Loucy (cell line): ENCODE measurements around the gene BRD2.
A peak's percentile ranks its signal among the peaks of the same experiment; 100 is the strongest.

Experiments
- H2AFZ ChIP-seq: fragments of 200-600 bp; sonication (generic); 2 replicates; pipeline ENCODE4 v1.6.0; 2016; ENCODE audit warnings: antibody characterized with exemption, mild to moderate bottlenecking, low read length, moderate library complexity
- H3F3A ChIP-seq: fragments of 200-600 bp; 2 replicates; pipeline ENCODE4 v1.6.0; 2016; ENCODE audit warnings: antibody characterized with exemption, low read depth, mild to moderate bottlenecking
- H3K27me3 ChIP-seq: fragments of 200-600 bp; sonication (generic); 2 replicates; pipeline ENCODE4 v1.6.1; 2014; ENCODE audit warnings: low read length, mild to moderate bottlenecking; ENCODE audit not compliant: insufficient read depth, poor library complexity, severe bottlenecking
- H3K36me3 ChIP-seq: fragments of 200-600 bp; sonication (generic); 2 replicates; pipeline ENCODE4 v1.6.1; 2016; ENCODE audit warnings: low read length; ENCODE audit not compliant: insufficient read depth
- H3K4me1 ChIP-seq: fragments of 200-600 bp; sonication (generic); 2 replicates; pipeline ENCODE4 v1.5.1; 2014; ENCODE audit warnings: low read length, mild to moderate bottlenecking; ENCODE audit not compliant: insufficient read depth, poor library complexity, severe bottlenecking
- H3K4me2 ChIP-seq: fragments of 200-600 bp; sonication (generic); 2 replicates; pipeline ENCODE4 v1.6.0; 2014; ENCODE audit warnings: antibody characterized with exemption, low read length, low read depth, mild to moderate bottlenecking; ENCODE audit not compliant: poor library complexity, severe bottlenecking
- H3K4me3 ChIP-seq: fragments of 200-600 bp; sonication (generic); 2 replicates; pipeline ENCODE4 v1.5.1; 2014; ENCODE audit warnings: low read length, mild to moderate bottlenecking, mixed read lengths; ENCODE audit not compliant: poor library complexity, severe bottlenecking
- H3K79me2 ChIP-seq: fragments of 200-600 bp; sonication (generic); 2 replicates; pipeline ENCODE4 v1.6.1; 2014; ENCODE audit warnings: low read length; ENCODE audit not compliant: insufficient read depth
- H3K9ac ChIP-seq: fragments of 200-600 bp; sonication (generic); 2 replicates; pipeline ENCODE4 v1.6.0; 2014; ENCODE audit warnings: mild to moderate bottlenecking, low read depth, low read length, moderate library complexity; ENCODE audit not compliant: poor library complexity, severe bottlenecking
- H3K9me2 ChIP-seq: fragments of 200-600 bp; sonication (generic); replicated peaks from 2 replicates; pipeline ENCODE4 v1.6.1; 2016; ENCODE audit warnings: low read depth, low read length, mixed read lengths
- H3K9me3 ChIP-seq: fragments of 200-600 bp; sonication (generic); 2 replicates; pipeline ENCODE4 v1.6.1; 2014; ENCODE audit warnings: mild to moderate bottlenecking, antibody characterized with exemption, low read length, low read depth; ENCODE audit not compliant: insufficient read depth
- H4K20me1 ChIP-seq: fragments of 200-600 bp; sonication (generic); 2 replicates; pipeline ENCODE4 v1.6.0; 2014; ENCODE audit warnings: antibody characterized with exemption, low read length, mild to moderate bottlenecking; ENCODE audit not compliant: insufficient read depth, poor library complexity, severe bottlenecking
- EZH2phosphoT487 ChIP-seq: fragments of 200-600 bp; IDR thresholded peaks from 2 replicates; pipeline ENCODE4 v1.6.1; 2018; ENCODE audit warnings: antibody characterized with exemption, mild to moderate bottlenecking, moderate library complexity, borderline replicate concordance
- TF ChIP-seq, protein P1 (sequence below): fragments of 200-600 bp; sonication (generic); conservative IDR thresholded peaks from 2 replicates; pipeline ENCODE4 v1.5.1; 2014; ENCODE audit warnings: mild to moderate bottlenecking, antibody characterized with exemption, low read length

The BRD2 gene

GRCh38 chr6:32968093-32968866, at the start of gene BRD2:
Gene BRD2 (plus strand): TSS chr6:32968594. CDS start chr6:32972899, 4,305 bp downstream.
- H3F3A ChIP-seq = peaks cover 16% of the 10 kb centered on the region; the same call in 1 of the 2 replicates

DNA sequence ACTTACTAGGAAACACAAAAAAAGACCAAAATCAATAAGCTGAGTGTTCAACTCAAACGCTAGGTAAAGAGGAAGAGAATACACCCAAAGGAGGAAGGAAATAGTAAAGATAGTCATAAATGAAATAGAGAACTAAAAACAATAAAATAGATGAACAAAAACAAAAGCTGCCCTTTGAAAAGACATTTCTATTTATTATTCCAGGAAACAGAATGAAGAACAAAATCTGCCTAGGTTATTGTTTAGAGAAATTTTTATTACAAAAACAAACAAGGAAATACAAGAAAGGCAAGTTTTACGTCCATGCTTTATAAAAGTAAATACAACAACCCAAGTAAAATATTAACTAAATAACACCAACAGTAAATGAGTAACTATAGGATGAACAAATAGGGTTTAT, 47.7 kb upstream of the BRD2 start:
- Histone ChIP-seq H3K9me3 (no peaks in the 10 kb centered on the region), H3K4me3 (no peak overlapping the region), H3F3A (no peaks in the 10 kb centered on the region), H3K4me1 (peaks cover 40% of the 10 kb centered on the region), H3K36me3 (no peaks in the 10 kb centered on the region), H3K79me2 (no peaks in the 10 kb centered on the region), H3K9ac (no peak overlapping the region), H3K4me2 (peak overlapping the region; percentile 38), H2AFZ (peak overlapping the region; percentile 62; the same call in 1 of the 2 replicates), H3K27me3 (no peaks in the 10 kb centered on the region), H3K9me2 (no peaks in the 10 kb centered on the region), H4K20me1 (no peaks in the 10 kb centered on the region)
- TF ChIP-seq, protein P1, sequence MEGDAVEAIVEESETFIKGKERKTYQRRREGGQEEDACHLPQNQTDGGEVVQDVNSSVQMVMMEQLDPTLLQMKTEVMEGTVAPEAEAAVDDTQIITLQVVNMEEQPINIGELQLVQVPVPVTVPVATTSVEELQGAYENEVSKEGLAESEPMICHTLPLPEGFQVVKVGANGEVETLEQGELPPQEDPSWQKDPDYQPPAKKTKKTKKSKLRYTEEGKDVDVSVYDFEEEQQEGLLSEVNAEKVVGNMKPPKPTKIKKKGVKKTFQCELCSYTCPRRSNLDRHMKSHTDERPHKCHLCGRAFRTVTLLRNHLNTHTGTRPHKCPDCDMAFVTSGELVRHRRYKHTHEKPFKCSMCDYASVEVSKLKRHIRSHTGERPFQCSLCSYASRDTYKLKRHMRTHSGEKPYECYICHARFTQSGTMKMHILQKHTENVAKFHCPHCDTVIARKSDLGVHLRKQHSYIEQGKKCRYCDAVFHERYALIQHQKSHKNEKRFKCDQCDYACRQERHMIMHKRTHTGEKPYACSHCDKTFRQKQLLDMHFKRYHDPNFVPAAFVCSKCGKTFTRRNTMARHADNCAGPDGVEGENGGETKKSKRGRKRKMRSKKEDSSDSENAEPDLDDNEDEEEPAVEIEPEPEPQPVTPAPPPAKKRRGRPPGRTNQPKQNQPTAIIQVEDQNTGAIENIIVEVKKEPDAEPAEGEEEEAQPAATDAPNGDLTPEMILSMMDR = no peak
- TF ChIP-seq EZH2phosphoT487 = no peak

More at GRCh38 chr6:32968093-32968866, at the start of gene BRD2:
- H3K4me3 ChIP-seq = peak within 1 kb of the TSS; percentile 96
- H3K9ac ChIP-seq = peak within 1 kb of the TSS; percentile 100
- H3K9me3 ChIP-seq = no peaks in the 10 kb centered on the region
- TF ChIP-seq EZH2phosphoT487 = no peak
- TF ChIP-seq, protein P1 = no peak
- H4K20me1 ChIP-seq = peaks cover 14% of the 10 kb centered on the region
- peaks cover 65% of the 10 kb centered on the region for H3K79me2 ChIP-seq
- peak within 1 kb of the TSS; percentile 48 for H2AFZ ChIP-seq
- peaks cover 30% of the 10 kb centered on the region for H3K27me3 ChIP-seq
- H3K36me3 ChIP-seq = peaks cover 17% of the 10 kb centered on the region
- H3K4me2 ChIP-seq = peak within 1 kb of the TSS; percentile 98
- H3K9me2 ChIP-seq = no peaks in the 10 kb centered on the region
- peaks cover 20% of the 10 kb centered on the region for H3K4me1 ChIP-seq

- H3K9me3 ChIP-seq = no peaks in the 10 kb centered on the region
- H4K20me1 ChIP-seq = no peaks in the 10 kb centered on the region
- H3K9me2 ChIP-seq = no peaks in the 10 kb centered on the region
- no peaks in the 10 kb centered on the region for H3K79me2 ChIP-seq
- no peak overlapping the region for H3K4me3 ChIP-seq
- no peak overlapping the region for H3K9ac ChIP-seq
- H3K27me3 ChIP-seq = no peaks in the 10 kb centered on the region
- TF ChIP-seq, protein P1 = no peak
- no peak for TF ChIP-seq EZH2phosphoT487
- H3K36me3 ChIP-seq = no peaks in the 10 kb centered on the region
- H3F3A ChIP-seq = no peaks in the 10 kb centered on the region
- peaks cover 26% of the 10 kb centered on the region for H3K4me1 ChIP-seq
- peak overlapping the region; percentile 59 for H2AFZ ChIP-seq
- H3K4me2 ChIP-seq = no peak overlapping the region
Measured at GRCh38 chr6:32922083-32922482, 46.3 kb upstream of the BRD2 start.
